AG09319 (cell line): ENCODE measurements around the gene TMCC3.
"Not testable (repeated sequence)": the region's sequence is repeated elsewhere in the genome, so short reads cannot be mapped to it uniquely, and the experiment has no call there.

Source experiments
- DNase-seq: peaks from one replicate; pipeline ENCODE4 v3.0.0-alpha.2; 2010; ENCODE audit warnings: low read depth; ENCODE audit errors: extremely low read depth
- TF ChIP-seq, protein P1 (sequence below): IDR thresholded peaks from 2 replicates; pipeline ENCODE4 v1.5.1; 2011; ENCODE audit warnings: low read depth, mild to moderate bottlenecking, inconsistent platforms, low read length, moderate library complexity

TMCC3 gene

DNA sequence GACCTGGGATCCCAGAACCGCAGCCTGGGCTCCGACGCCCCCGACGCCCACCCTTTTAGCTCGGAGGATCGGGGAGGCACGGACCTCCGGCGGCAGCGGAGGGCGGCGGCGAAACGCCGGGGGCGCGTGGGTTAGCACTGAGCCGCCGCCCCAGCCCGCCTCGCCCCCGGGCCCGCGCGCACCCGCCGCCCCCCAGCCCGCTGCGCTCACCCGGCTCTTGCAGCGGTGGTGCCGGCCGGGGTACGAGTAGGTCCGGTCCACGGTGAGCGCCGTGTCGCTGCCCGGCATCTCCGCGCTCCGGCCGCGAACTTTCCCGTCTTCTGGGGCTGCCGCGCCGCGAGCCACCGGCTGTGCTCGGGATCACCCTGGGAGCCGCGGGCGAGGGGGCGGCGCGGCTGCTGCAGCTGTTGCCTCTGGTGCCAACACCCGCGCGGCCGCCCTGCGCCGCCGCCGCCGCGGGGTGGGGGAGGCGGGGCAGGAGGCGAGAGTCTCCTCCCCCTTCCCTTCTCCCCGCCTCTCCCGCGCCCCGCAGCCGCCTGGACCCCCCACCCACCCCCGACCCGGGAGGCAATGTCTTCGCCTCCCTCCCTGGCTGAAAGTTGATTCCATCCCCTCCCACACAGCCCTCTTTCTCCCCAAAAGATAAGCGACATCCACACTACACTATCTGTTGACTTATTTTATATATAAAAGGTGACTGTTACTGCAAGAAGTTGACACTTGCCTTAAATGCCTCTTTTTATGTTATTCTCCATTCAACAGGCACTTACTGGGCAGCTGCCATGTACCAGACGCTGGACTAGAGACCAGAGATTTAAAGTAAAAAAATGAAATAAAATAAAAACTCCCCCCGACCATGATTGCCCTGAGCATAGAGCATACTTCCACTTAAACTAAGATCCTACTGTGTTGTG lies at the start of gene TMCC3:
TSS of gene TMCC3 (minus strand) at position 415 of the 914 bp plus-strand sequence. CDS start at position 288, 127 bp downstream.
- no peak for DNase-seq
- TF ChIP-seq, protein P1, sequence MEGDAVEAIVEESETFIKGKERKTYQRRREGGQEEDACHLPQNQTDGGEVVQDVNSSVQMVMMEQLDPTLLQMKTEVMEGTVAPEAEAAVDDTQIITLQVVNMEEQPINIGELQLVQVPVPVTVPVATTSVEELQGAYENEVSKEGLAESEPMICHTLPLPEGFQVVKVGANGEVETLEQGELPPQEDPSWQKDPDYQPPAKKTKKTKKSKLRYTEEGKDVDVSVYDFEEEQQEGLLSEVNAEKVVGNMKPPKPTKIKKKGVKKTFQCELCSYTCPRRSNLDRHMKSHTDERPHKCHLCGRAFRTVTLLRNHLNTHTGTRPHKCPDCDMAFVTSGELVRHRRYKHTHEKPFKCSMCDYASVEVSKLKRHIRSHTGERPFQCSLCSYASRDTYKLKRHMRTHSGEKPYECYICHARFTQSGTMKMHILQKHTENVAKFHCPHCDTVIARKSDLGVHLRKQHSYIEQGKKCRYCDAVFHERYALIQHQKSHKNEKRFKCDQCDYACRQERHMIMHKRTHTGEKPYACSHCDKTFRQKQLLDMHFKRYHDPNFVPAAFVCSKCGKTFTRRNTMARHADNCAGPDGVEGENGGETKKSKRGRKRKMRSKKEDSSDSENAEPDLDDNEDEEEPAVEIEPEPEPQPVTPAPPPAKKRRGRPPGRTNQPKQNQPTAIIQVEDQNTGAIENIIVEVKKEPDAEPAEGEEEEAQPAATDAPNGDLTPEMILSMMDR, result no peak

DNA sequence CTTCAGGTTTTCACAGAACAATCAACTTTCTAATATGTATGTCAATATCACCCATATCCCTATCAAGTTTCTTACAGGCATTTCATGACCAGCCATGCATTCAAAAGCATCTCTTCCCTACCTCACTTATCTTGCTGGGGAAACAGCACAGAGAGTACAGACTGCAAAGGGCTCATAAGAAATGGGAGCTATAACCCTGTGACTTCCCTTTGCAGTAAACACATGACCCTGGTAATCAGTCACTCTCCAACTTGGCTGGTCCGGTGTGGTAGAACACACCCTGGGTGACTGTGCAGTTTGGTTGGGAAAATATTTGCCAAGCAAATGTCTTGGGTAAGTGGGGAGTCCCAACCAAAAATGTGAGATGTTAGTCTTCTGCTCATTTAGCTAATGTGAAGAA lies 49.4 kb upstream of the TMCC3 start:
- TF ChIP-seq, protein P1, result no peak
- DNase-seq, result no peak

GRCh38 chr12:94698578-94698977 lies 48.2 kb upstream of the TMCC3 start:
- TF ChIP-seq, protein P1, result no peak
- DNase-seq, result no peak

DNA sequence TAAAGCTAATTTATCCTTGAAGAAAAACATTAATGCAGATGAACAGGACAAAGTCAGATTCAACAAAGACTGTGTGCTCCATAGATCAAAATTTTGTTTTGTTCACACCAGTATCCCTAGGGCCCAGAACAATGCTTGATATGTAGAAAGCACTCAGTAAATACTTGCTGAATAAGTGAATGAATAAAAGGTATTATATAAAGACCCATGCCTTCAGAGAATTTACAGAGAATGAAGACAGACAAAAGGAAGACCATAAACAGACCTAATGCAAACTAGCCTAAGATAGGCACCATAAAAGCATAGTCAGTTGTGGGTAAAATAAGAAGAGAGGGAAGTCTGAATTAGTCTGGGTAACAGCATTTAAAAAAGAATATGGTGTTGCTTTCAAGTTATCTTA lies 47.3 kb upstream of the TMCC3 start:
- TF ChIP-seq, protein P1, result no peak
- no peak for DNase-seq

GRCh38 chr12:94694732-94695131 lies 44.4 kb upstream of the TMCC3 start:
- TF ChIP-seq, protein P1, result no peak

GRCh38 chr12:94692826-94693225 lies 42.5 kb upstream of the TMCC3 start:
- not testable (repeated sequence) for DNase-seq

More at GRCh38 chr12:94694732-94695131, 44.4 kb upstream of the TMCC3 start:
- DNase-seq, result no peak

DNA sequence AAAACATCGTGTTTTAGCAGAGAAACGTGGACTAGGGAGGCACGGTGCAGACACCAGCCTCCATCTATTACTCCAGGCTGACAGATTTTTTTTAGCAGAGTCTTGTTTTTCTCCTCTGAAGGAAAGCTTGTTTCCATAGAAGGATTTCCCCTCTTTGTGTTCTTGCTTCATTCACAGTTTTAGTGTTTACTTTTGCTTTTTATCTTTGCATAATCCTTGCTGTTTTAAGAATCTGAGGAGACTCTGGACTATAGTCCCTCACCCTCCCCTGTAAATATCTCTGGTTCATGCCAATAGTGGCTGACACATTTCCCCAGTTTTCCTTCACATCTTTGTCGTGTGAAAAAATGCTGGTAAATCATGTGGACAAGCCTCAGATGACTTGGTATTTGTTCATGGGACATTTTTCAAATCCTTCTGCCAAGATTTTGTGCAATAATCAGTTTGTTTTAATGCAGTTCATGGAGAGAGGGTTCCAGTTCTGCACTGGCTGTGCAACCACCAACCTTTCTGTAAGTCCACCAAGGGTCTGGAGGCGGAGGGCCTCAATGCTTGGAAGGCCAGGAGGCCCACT lies 39.9 kb upstream of the TMCC3 start:
- TF ChIP-seq, protein P1, result no peak
- no peak for DNase-seq
